ENCODE measurements around the gene BATF3.

DNA sequence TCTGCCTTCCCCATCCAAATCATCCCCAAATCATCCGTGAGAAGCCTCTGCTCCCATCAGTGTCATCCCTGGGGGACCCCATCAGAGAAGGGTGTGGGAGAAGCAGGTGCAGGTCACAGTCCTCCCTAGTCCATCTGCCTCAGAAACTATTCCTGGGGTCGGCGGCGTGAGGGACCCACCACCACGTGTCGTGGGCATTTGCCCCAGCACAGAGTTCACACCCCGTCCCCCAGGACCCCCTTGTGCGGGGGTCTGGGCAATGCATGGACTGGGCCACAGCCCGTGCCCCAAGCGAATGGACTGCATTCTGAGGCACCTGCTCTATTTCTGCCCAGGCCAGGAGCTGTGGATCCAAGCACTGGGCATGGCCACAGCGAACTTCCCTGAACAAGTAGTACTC, 52.6 kb downstream of the BATF3 start:
- TF ChIP-seq, protein P1, sequence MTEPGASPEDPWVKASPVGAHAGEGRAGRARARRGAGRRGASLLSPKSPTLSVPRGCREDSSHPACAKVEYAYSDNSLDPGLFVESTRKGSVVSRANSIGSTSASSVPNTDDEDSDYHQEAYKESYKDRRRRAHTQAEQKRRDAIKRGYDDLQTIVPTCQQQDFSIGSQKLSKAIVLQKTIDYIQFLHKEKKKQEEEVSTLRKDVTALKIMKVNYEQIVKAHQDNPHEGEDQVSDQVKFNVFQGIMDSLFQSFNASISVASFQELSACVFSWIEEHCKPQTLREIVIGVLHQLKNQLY (CRISPR knock-in tag; conservative IDR thresholded peaks at IDR 0.05) = no peak
- TF ChIP-seq CHD2 (IDR thresholded peaks at IDR 0.05; ENCODE audit: low read depth, low read length) = no peak
- no peak for TF ChIP-seq SPI1 (IDR thresholded peaks at IDR 0.05; ENCODE audit: borderline replicate concordance, low read depth, low read length)
